SU-DHL-6 (cell line): ENCODE measurements around the gene CIAO3.

ENCODE experiments used
- EZH2phosphoT487 ChIP-seq: fragments of 200-600 bp; sonication (generic), shearing (Covaris generic); conservative IDR thresholded peaks from 2 replicates; pipeline ENCODE4 v1.6.1; 2018; ENCODE audit warnings: mild to moderate bottlenecking, antibody characterized with exemption, low read length, moderate library complexity, mixed read lengths
- TF ChIP-seq, protein P1 (sequence below): fragments of 200-600 bp; sonication (generic); IDR thresholded peaks from one replicate; pipeline ENCODE4 v1.5.1; 2017; ENCODE audit warnings: antibody characterized with exemption, mild to moderate bottlenecking, low read length, moderate library complexity; ENCODE audit not compliant: insufficient read depth, poor library complexity, severe bottlenecking

DNA sequence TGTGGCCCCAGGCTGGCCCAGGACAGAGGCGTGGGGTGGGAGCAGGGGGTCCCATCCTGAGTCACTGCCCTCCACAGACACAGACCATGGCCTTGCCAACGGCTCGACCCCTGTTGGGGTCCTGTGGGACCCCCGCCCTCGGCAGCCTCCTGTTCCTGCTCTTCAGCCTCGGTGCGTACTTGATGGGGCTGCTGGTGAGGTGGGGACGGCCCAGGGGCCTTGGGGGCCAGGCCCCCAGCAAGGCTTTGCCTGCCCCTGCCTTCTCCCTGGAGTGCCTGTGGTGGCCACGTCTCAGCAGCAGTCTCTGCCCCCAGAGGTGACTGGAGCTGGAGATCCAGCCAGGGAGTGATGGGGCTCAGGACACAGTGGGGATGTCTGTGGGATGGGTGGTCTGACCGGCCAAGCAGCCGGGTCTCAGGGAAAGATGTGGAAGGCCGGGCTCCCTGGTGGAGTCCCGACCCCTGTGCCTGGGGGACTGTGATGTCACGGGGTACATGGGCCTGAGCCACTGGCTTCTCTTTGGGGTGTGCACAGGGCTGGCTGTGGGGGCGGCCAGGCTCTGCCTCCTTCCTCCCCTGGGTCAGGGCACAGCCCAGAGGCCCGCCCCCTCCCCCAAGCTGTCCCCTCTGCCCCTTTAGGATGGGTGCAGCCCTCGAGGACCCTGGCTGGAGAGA lies 21.9 kb upstream of the CIAO3 start:
- TF ChIP-seq, protein P1, sequence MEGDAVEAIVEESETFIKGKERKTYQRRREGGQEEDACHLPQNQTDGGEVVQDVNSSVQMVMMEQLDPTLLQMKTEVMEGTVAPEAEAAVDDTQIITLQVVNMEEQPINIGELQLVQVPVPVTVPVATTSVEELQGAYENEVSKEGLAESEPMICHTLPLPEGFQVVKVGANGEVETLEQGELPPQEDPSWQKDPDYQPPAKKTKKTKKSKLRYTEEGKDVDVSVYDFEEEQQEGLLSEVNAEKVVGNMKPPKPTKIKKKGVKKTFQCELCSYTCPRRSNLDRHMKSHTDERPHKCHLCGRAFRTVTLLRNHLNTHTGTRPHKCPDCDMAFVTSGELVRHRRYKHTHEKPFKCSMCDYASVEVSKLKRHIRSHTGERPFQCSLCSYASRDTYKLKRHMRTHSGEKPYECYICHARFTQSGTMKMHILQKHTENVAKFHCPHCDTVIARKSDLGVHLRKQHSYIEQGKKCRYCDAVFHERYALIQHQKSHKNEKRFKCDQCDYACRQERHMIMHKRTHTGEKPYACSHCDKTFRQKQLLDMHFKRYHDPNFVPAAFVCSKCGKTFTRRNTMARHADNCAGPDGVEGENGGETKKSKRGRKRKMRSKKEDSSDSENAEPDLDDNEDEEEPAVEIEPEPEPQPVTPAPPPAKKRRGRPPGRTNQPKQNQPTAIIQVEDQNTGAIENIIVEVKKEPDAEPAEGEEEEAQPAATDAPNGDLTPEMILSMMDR = no peak
- no peak for TF ChIP-seq EZH2phosphoT487
